ENCODE data around the gene PNCK. TPM values are rescaled to one million over a fixed set of nuclear protein-coding genes. Genes with fewer than 3 reads are reported as not detected.

Gene PNCK
- total RNA-seq, 2 experiments from 2014 or later, result 0.70 to 1.0 TPM

DNA sequence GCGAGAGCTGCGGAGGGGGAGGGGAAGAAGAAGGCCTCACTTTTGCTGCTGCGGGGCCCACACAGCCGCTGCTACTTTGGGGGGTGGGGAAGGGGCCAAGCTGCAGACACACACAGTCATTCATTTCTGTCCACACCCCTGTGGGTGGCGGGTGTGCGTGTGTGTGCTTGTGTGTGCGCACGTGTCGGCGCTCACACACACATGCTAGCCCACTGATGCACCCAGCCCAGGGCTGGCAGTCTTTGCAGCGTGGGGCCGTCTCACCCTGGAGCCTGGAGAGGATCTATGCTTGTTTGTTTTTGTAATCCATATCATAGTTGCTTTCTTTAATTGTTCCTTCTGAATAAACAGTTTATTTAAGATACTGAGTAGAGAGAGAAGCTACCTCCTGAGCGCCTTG lies 22.7 kb downstream of the PNCK start:
- Histone ChIP-seq H3K4me1 (ENCODE audit: insufficient read depth, low read length) (peaks cover 11% of the 10 kb centered on the region), H3K27me3 (ENCODE audit: control insufficient read depth in 1 of 2, insufficient read depth in 2 of 2, low read length in 2 of 2) (peaks cover 17 to 18% of the 10 kb centered on the region in 2 experiments), H3K4me3 (ENCODE audit: low read length) (no peak overlapping the region), H3K27ac (ENCODE audit: low read depth in 1 of 2, low read length in 2 of 2) (no peak overlapping the region), H3K9me3 (ENCODE audit: control insufficient read depth in 1 of 2, insufficient read depth in 1 of 2, low read length in 2 of 2) (peaks cover 0 to 10% of the 10 kb centered on the region in 2 experiments), H3K36me3 (ENCODE audit: insufficient read depth, low read length) (no peaks in the 10 kb centered on the region)
- DNase-seq (no peak), ATAC-seq (ENCODE audit: poor library complexity) (no peak)
- Mint-ChIP-seq H3K4me1 (ENCODE audit: low read depth) (no peaks in the 10 kb centered on the region), H3K27ac (no peak overlapping the region), H3K9me3 (no peaks in the 10 kb centered on the region), H3K4me3 (no peak overlapping the region), H3K27me3 (peaks cover 9% of the 10 kb centered on the region), H3K36me3 (ENCODE audit: low read depth) (no peaks in the 10 kb centered on the region)
- ChIA-PET CTCF (no interaction called here), POLR2A (no interaction called here)
- TF ChIP-seq, protein P1, sequence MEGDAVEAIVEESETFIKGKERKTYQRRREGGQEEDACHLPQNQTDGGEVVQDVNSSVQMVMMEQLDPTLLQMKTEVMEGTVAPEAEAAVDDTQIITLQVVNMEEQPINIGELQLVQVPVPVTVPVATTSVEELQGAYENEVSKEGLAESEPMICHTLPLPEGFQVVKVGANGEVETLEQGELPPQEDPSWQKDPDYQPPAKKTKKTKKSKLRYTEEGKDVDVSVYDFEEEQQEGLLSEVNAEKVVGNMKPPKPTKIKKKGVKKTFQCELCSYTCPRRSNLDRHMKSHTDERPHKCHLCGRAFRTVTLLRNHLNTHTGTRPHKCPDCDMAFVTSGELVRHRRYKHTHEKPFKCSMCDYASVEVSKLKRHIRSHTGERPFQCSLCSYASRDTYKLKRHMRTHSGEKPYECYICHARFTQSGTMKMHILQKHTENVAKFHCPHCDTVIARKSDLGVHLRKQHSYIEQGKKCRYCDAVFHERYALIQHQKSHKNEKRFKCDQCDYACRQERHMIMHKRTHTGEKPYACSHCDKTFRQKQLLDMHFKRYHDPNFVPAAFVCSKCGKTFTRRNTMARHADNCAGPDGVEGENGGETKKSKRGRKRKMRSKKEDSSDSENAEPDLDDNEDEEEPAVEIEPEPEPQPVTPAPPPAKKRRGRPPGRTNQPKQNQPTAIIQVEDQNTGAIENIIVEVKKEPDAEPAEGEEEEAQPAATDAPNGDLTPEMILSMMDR (IDR thresholded peaks at IDR 0.05), result no peak
- intact Hi-C loops (cut with DNase I, micrococcal nuclease), result no loop called here

DNA sequence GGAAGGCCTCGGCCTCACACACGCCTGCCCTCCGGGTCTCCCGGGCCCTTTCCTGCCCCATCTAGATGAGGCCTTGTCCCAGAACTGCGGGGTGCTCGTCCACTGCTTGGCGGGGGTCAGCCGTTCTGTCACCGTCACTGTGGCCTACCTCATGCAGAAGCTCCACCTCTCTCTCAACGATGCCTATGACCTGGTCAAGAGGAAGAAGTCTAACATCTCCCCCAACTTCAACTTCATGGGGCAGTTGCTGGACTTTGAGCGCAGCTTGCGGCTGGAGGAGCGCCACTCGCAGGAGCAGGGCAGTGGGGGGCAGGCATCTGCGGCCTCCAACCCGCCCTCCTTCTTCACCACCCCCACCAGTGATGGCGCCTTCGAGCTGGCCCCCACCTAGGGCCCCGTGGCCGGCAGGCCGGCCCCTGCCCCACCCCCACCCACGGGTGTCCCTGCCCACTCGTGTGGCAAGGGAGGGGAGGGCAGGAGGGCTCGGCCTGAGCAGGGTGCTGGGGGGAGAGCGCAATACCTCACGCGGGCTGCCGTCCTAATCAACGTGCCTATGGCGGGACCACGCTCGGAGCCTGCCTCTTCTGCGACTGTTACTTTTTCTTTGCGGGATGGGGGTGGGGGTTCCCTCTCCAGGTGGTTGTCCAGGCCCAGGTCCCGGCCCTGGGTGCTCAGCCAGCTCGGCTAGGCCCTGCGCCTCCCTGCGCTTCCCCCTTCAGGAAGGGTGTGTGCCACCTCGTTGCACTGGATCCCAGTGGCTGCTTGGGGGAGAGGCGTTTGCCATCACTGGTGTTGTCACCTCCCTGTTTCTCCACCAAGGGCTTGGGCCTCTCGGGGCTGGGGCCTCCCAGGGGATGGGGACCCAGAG lies 23.5 kb downstream of the PNCK start:
- H3K27ac Mint-ChIP-seq, result no peak overlapping the region
- H3K36me3 Mint-ChIP-seq (ENCODE audit: low read depth), result no peaks in the 10 kb centered on the region
- H3K27me3 Mint-ChIP-seq, result peaks cover 16% of the 10 kb centered on the region
- no peaks in the 10 kb centered on the region for H3K36me3 ChIP-seq (ENCODE audit: insufficient read depth, low read length)
- H3K27me3 ChIP-seq (ENCODE audit: control insufficient read depth in 1 of 2, insufficient read depth in 2 of 2, low read length in 2 of 2), result peaks cover 22% of the 10 kb centered on the region in 2 experiments
- no peak overlapping the region for H3K27ac ChIP-seq (ENCODE audit: low read depth in 1 of 2, low read length in 2 of 2)
- ChIA-PET POLR2A (no interaction called here), CTCF (interaction anchor here (1.0 to 1.2 kb wide), 4 partner anchors 19 to 110 kb away, joined by 3 to 7 read pairs (median 4); no protein-coding TSS in a partner anchor)
- no peaks in the 10 kb centered on the region for H3K9me3 Mint-ChIP-seq
- DNase-seq, result no peak
- H3K9me3 ChIP-seq (ENCODE audit: control insufficient read depth in 1 of 2, insufficient read depth in 1 of 2, low read length in 2 of 2), result peaks cover 0 to 10% of the 10 kb centered on the region in 2 experiments
- intact Hi-C loops (cut with DNase I, micrococcal nuclease), result loop anchor here (1.0 to 5.0 kb wide), 3 partner anchors 38 to 95 kb away; no protein-coding TSS in a partner anchor
- peaks cover 11% of the 10 kb centered on the region for H3K4me1 ChIP-seq (ENCODE audit: insufficient read depth, low read length)
- H3K4me3 Mint-ChIP-seq, result no peak overlapping the region
- TF ChIP-seq, protein P1 (IDR thresholded peaks at IDR 0.05), result no peak
- no peak for ATAC-seq (ENCODE audit: poor library complexity)
- H3K4me1 Mint-ChIP-seq (ENCODE audit: low read depth), result no peaks in the 10 kb centered on the region
- no peak overlapping the region for H3K4me3 ChIP-seq (ENCODE audit: low read length)

DNA sequence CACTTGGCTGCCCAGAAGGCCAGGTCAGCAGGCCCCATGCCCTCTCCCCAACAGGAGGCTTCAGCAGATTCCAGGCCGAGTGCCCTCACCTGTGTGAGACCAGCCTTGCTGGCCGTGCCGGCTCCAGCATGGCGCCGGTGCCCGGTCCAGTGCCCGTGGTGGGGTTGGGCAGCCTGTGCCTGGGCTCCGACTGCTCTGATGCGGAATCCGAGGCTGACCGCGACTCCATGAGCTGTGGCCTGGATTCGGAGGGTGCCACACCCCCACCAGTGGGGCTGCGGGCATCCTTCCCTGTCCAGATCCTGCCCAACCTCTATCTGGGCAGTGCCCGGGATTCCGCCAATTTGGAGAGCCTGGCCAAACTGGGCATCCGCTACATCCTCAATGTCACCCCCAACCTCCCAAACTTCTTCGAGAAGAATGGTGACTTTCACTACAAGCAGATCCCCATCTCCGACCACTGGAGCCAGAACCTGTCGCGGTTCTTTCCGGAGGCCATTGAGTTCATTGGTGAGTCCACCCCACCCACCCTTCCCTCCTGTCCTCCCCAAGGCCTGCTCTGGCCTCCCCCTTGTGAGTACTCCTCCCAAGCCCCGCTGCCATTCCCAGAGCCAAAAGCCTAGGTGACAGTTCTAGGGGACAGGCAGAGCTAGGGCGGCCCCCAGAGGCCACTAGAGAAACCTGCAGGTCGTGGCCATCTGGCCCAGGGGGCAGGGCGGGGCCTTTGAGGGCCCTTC lies 24.3 kb downstream of the PNCK start:
- DNase-seq (peak in 9 of 14 experiments; percentile 15 to 69 (median 36)), ATAC-seq (ENCODE audit: poor library complexity) (peak; percentile 71)
- ChIA-PET CTCF (interaction anchor here (1.0 to 1.2 kb wide), 4 partner anchors 18 to 110 kb away, joined by 3 to 7 read pairs (median 4); no protein-coding TSS in a partner anchor), POLR2A (no interaction called here)
- no peaks in the 10 kb centered on the region for H3K4me1 Mint-ChIP-seq (ENCODE audit: low read depth)
- H3K4me1 ChIP-seq (ENCODE audit: insufficient read depth, low read length), result peaks cover 11% of the 10 kb centered on the region
- no peaks in the 10 kb centered on the region for H3K36me3 Mint-ChIP-seq (ENCODE audit: low read depth)
- peaks cover 0 to 10% of the 10 kb centered on the region in 2 experiments for H3K9me3 ChIP-seq (ENCODE audit: control insufficient read depth in 1 of 2, insufficient read depth in 1 of 2, low read length in 2 of 2)
- peaks cover 16% of the 10 kb centered on the region for H3K27me3 Mint-ChIP-seq
- no peaks in the 10 kb centered on the region for H3K36me3 ChIP-seq (ENCODE audit: insufficient read depth, low read length)
- intact Hi-C loops (cut with DNase I, micrococcal nuclease), result loop anchor here (1.0 to 5.0 kb wide), 3 partner anchors 37 to 94 kb away; no protein-coding TSS in a partner anchor
- H3K27me3 ChIP-seq (ENCODE audit: control insufficient read depth in 1 of 2, insufficient read depth in 2 of 2, low read length in 2 of 2), result peaks cover 27 to 28% of the 10 kb centered on the region in 2 experiments
- H3K4me3 Mint-ChIP-seq, result no peak overlapping the region
- H3K27ac ChIP-seq (ENCODE audit: low read depth in 1 of 2, low read length in 2 of 2), result no peak overlapping the region
- no peak overlapping the region for H3K27ac Mint-ChIP-seq
- TF ChIP-seq, protein P1 (IDR thresholded peaks at IDR 0.05), result peak; percentile 44
- no peak overlapping the region for H3K4me3 ChIP-seq (ENCODE audit: low read length)
- no peaks in the 10 kb centered on the region for H3K9me3 Mint-ChIP-seq

All from CD4-positive, alpha-beta T cell (primary cell).